Tibial artery (tissue), 4 donors: ENCODE results near the gene TDG.
A peak's percentile ranks its signal among the peaks of the same experiment; 100 is the strongest.

Experiments
- DNase-seq, 2 donors: peaks; one replicate each; pipeline ENCODE4 v3.0.0-alpha.2; 2019
- H3K27ac ChIP-seq, 2 donors: fragments of 200-600 bp; sonication (generic) in 1 of 2; 1 replicate in 1 of 2; 2 replicates in 1 of 2; pipeline ENCODE4 v1.5.1; 2018 to 2019; ENCODE audit warnings: mild to moderate bottlenecking in 1 of 2
- H3K27me3 ChIP-seq, 2 donors: fragments of 200-600 bp; sonication (generic) in 1 of 2; one replicate each; pipeline versions ENCODE4 v1.5.1 to v1.6.0; 2016 to 2019
- H3K36me3 ChIP-seq, 3 donors: fragments of 200-600 bp; sonication (generic) in 2 of 3; one replicate each; pipeline ENCODE4 v1.5.1; 2016 to 2019; ENCODE audit warnings: mild to moderate bottlenecking in 2 of 3
- H3K4me1 ChIP-seq, 4 donors: fragments of 200-600 bp; sonication (generic) in 2 of 4; 1 replicate in 3 of 4; 2 replicates in 1 of 4; pipeline ENCODE4 v1.5.1; 2016 to 2019
- H3K4me3 ChIP-seq, 2 donors: fragments of 200-600 bp; sonication (generic) in 1 of 2; 1 replicate in 1 of 2; 2 replicates in 1 of 2; pipeline ENCODE4 v1.5.1; 2018 to 2019; ENCODE audit warnings: mild to moderate bottlenecking in 2 of 2
- H3K9me3 ChIP-seq, 3 donors: fragments of 200-600 bp; sonication (generic) in 1 of 3; one replicate each; pipeline ENCODE4 v1.5.1; 2016 to 2019
- intact Hi-C: fragments of 100-400 bp; cut with DNase I; formaldehyde crosslinking; loops from one replicate; pipeline ENCODE4 v1.15.0; 2023; ENCODE audit warnings: low total_unique reads
- TF ChIP-seq, protein P1 (sequence below), 2 experiments: fragments of 200-600 bp in 1 of 2; fragments of 450-650 bp in 1 of 2; IDR thresholded peaks; one replicate each; pipeline ENCODE4 v1.5.1; 2017 to 2019; ENCODE audit warnings: antibody characterized with exemption in 2 of 2, mild to moderate bottlenecking in 1 of 2, moderate library complexity in 1 of 2

TDG gene

GRCh38 chr12:103929784-103930033, 36.0 kb upstream of the TDG start:
- peak overlapping the region; percentile 79 to 89 for H3K4me3 ChIP-seq
- TF ChIP-seq, protein P1, sequence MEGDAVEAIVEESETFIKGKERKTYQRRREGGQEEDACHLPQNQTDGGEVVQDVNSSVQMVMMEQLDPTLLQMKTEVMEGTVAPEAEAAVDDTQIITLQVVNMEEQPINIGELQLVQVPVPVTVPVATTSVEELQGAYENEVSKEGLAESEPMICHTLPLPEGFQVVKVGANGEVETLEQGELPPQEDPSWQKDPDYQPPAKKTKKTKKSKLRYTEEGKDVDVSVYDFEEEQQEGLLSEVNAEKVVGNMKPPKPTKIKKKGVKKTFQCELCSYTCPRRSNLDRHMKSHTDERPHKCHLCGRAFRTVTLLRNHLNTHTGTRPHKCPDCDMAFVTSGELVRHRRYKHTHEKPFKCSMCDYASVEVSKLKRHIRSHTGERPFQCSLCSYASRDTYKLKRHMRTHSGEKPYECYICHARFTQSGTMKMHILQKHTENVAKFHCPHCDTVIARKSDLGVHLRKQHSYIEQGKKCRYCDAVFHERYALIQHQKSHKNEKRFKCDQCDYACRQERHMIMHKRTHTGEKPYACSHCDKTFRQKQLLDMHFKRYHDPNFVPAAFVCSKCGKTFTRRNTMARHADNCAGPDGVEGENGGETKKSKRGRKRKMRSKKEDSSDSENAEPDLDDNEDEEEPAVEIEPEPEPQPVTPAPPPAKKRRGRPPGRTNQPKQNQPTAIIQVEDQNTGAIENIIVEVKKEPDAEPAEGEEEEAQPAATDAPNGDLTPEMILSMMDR (IDR thresholded peaks at IDR 0.05) = no peak
- H3K9me3 ChIP-seq = no peaks in the 10 kb centered on the region
- peaks cover 9 to 19% (median 17%) of the 10 kb centered on the region in 3 donors for H3K36me3 ChIP-seq
- peak overlapping the region; percentile 88 to 96 for H3K27ac ChIP-seq
- intact Hi-C loops = loop anchor here (10.0 kb wide), 1 partner anchor 55 kb away; no protein-coding TSS in a partner anchor
- H3K4me1 ChIP-seq = peaks cover 0 to 46% (median 28%) of the 10 kb centered on the region in 4 donors
- no peaks in the 10 kb centered on the region for H3K27me3 ChIP-seq
- DNase-seq = no peak

DNA sequence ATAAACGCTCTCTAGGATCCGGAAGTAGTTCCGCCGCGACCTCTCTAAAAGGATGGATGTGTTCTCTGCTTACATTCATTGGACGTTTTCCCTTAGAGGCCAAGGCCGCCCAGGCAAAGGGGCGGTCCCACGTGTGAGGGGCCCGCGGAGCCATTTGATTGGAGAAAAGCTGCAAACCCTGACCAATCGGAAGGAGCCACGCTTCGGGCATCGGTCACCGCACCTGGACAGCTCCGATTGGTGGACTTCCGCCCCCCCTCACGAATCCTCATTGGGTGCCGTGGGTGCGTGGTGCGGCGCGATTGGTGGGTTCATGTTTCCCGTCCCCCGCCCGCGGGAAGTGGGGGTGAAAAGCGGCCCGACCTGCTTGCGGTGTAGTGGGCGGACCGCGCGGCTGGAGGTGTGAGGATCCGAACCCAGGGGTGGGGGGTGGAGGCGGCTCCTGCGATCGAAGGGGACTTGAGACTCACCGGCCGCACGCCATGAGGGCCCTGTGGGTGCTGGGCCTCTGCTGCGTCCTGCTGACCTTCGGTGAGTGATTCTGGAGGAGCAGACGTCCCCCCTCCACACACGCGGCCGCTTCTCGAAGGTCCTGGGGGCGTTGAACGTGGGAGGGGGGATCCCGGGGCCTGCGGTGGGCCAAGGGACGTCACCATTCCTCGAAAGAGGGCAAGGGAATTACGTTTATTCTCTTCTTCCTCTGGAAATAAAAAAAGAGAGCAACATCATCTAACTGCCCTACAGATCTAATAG, 35.5 kb upstream of the TDG start, which contains the start of gene HSP90B1:
Gene HSP90B1, plus strand, starts transcription at position 377 of the 753 bp plus-strand sequence. Its CDS starts 106 bp downstream, at position 483.
- peaks cover 13 to 24% (median 22%) of the 10 kb centered on the region in 3 donors for H3K36me3 ChIP-seq
- peak within 1 kb of the TSS; percentile 91 to 96 for H3K27ac ChIP-seq
- intact Hi-C loops = loop anchor here (10.0 kb wide), 1 partner anchor 55 kb away; no protein-coding TSS in a partner anchor
- no peaks in the 10 kb centered on the region for H3K9me3 ChIP-seq
- H3K4me3 ChIP-seq = peak within 1 kb of the TSS; percentile 79 to 89
- no peaks in the 10 kb centered on the region for H3K27me3 ChIP-seq
- peaks cover 0 to 51% (median 33%) of the 10 kb centered on the region in 4 donors for H3K4me1 ChIP-seq
- TF ChIP-seq, protein P1 (IDR thresholded peaks at IDR 0.05) = peak in 1 of 2 experiments; percentile 40
- DNase-seq = peak; percentile 99 to 100

GRCh38 chr12:103930787-103931735, 34.6 kb upstream of the TDG start:
- H3K9me3 ChIP-seq = no peaks in the 10 kb centered on the region
- H3K27me3 ChIP-seq = no peaks in the 10 kb centered on the region
- H3K4me1 ChIP-seq = peaks cover 0 to 60% (median 41%) of the 10 kb centered on the region in 4 donors
- TF ChIP-seq, protein P1 (IDR thresholded peaks at IDR 0.05) = no peak
- intact Hi-C loops = loop anchor here (10.0 kb wide), 1 partner anchor 56 kb away; no protein-coding TSS in a partner anchor
- DNase-seq = peak; percentile 54 to 75
- peak overlapping the region; percentile 91 to 95 for H3K27ac ChIP-seq
- H3K4me3 ChIP-seq = peak overlapping the region; percentile 79 to 89
- H3K36me3 ChIP-seq = peaks cover 20 to 30% (median 24%) of the 10 kb centered on the region in 3 donors

DNA sequence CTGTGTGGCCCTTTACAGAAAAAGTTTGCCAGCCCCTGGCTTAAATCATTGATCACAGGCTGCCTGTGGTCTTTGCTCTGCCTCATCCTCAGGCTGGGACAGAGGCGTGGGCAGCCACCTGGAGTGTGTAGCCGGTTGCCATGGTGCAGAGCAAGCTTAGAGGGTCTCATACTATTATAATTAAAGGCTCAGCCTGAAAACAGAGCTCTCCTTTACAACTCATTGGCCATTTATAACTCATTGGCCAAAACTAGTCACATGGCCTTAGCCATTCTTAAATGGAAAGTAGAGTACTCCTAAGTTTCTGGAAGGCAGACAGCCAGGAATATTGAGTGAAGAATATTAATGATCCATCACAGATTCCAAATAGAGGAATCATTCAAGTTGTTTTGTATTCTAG, 32.4 kb upstream of the TDG start:
- Histone ChIP-seq H3K36me3 (peaks cover 40 to 52% (median 41%) of the 10 kb centered on the region in 3 donors), H3K27ac (peak overlapping the region in 1 of 2 donors; percentile 91), H3K4me3 (peak overlapping the region in 1 of 2 donors; percentile 89), H3K9me3 (no peaks in the 10 kb centered on the region), H3K4me1 (peaks cover 0 to 62% (median 46%) of the 10 kb centered on the region in 4 donors), H3K27me3 (no peaks in the 10 kb centered on the region)
- TF ChIP-seq, protein P1 (IDR thresholded peaks at IDR 0.05) = no peak
- intact Hi-C loops = loop anchor here (10.0 kb wide), 1 partner anchor 58 kb away; no protein-coding TSS in a partner anchor
- no peak for DNase-seq

DNA sequence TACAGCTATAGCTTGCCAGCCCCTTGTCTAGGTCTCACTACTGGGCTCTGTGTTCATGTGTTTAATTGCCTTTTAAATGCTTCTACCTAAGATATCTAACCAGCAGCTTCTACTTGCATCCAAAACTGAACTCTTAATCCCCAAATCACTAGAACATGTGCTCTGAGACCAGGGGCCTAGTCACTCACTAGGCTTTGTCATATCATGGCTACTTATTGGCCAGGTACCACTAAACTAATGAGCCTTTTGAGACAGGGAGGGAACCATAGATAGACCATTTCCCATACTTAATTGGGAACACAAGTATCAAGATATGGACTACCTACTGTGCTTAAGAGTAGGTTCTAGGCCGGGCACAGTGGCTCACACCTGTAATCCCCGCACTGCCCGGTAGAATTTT, 29.0 kb upstream of the TDG start:
- H3K9me3 ChIP-seq = no peaks in the 10 kb centered on the region
- no peak overlapping the region for H3K27ac ChIP-seq
- intact Hi-C loops = loop anchor here (10.0 kb wide), 1 partner anchor 62 kb away; no protein-coding TSS in a partner anchor
- H3K27me3 ChIP-seq = no peaks in the 10 kb centered on the region
- TF ChIP-seq, protein P1 (IDR thresholded peaks at IDR 0.05) = no peak
- H3K4me3 ChIP-seq = no peak overlapping the region
- H3K36me3 ChIP-seq = peaks cover 74 to 85% (median 75%) of the 10 kb centered on the region in 3 donors
- peaks cover 0 to 47% (median 41%) of the 10 kb centered on the region in 4 donors for H3K4me1 ChIP-seq
- DNase-seq = no peak
